Aorta (tissue), 5 donors: ENCODE measurements around the gene G6PC1. TPM values are rescaled to one million over a fixed set of nuclear protein-coding genes. Genes with fewer than 3 reads are reported as not detected.
"Not testable (repeated sequence)": the region's sequence is repeated elsewhere in the genome, so short reads cannot be mapped to it uniquely, and the experiment has no call there.

Experiments
- ATAC-seq: fragments of 200-7000 bp; cut with Tn5 transposase; one replicate; pipeline ENCODE4 v1.9.1; 2022; ENCODE audit warnings: moderate library complexity; ENCODE audit not compliant: low FRiP score
- DNase-seq, 2 donors: peaks; one replicate each; pipeline ENCODE4 v3.0.0-alpha.2; 2020
- H3K27ac ChIP-seq, 2 donors: one replicate each; pipeline ENCODE4 v1.5.1; 2013; ENCODE audit warnings: low read length in 2 of 2, mild to moderate bottlenecking in 2 of 2, moderate library complexity in 2 of 2, control low read depth in 1 of 2, inconsistent platforms in 1 of 2, low read depth in 1 of 2
- H3K27me3 ChIP-seq, 2 donors: one replicate each; pipeline ENCODE4 v1.6.1; 2013; ENCODE audit warnings: control low read depth in 1 of 2, low read length in 1 of 2, mild to moderate bottlenecking in 1 of 2, moderate library complexity in 1 of 2; ENCODE audit not compliant: insufficient read depth in 2 of 2, control insufficient read depth in 1 of 2
- H3K36me3 ChIP-seq, 2 donors: one replicate each; pipeline ENCODE4 v1.6.1; 2013; ENCODE audit warnings: control low read depth in 1 of 2, low read length in 1 of 2, mild to moderate bottlenecking in 1 of 2; ENCODE audit not compliant: insufficient read depth in 2 of 2, control insufficient read depth in 1 of 2
- H3K4me1 ChIP-seq, 2 donors: one replicate each; pipeline ENCODE4 v1.6.1; 2013; ENCODE audit warnings: low read length in 2 of 2, control low read depth in 1 of 2, mild to moderate bottlenecking in 1 of 2, moderate library complexity in 1 of 2; ENCODE audit not compliant: insufficient read depth in 2 of 2, control insufficient read depth in 1 of 2
- H3K4me3 ChIP-seq, 2 donors: one replicate each; pipeline ENCODE4 v1.5.1; 2013; ENCODE audit warnings: low read length in 2 of 2, control low read depth in 1 of 2, mild to moderate bottlenecking in 1 of 2
- H3K9me3 ChIP-seq: one replicate; pipeline ENCODE4 v1.6.1; 2013; ENCODE audit warnings: mild to moderate bottlenecking, low read length; ENCODE audit not compliant: control insufficient read depth
- WGBS, 2 donors: extraction: QIAGEN DNeasy Blood & Tissue Kit; methylation state at CpG; one replicate each; pipeline ENCODE4 v1.1.7; 2013; 5-methylcytosine and 5-hydroxymethylcytosine counted together
- intact Hi-C, 2 donors: fragments of 100-400 bp; cut with DNase I; formaldehyde crosslinking; loops; one replicate each; pipeline versions ENCODE4 v1.14.2 to v1.15.0; 2022
- polyA plus RNA-seq, 2 donors: library from polyadenylated mRNA; stranded (reverse); fragments of 200-250 nt; gene quantifications; one replicate each; pipeline ENCODE4 v1.2.3, GENCODE V29; 2013
- total RNA-seq, 2 donors: library from RNA; stranded (reverse); fragmentation: NEBNext Ultra II Directional; extraction: Animal tissue kit (Norgen Biotek cat#: 25700); gene quantifications; one replicate each; pipeline ENCODE4 v1.2.1, GENCODE V29; 2021
- donor health status: healthy with polysubstance abuse.
- donor health status: Bipolar disorder and iron deficiency.
- donor health status: DM: no; HTN: no; CAD: no.
- donor health status: DM: no; HTN: no; CAD: no.
- donor health status: DM: yes; HTN: yes; CAD: no.

The G6PC1 gene
- total and polyA plus RNA-seq, 4 donors, result 3.0 TPM; not detected in 3

- 50 to 51% methylated on average over 6 of the region's 6 CpGs for WGBS, 2 donors
Measured at GRCh38 chr17:42879596-42879985, 21.0 kb upstream of the G6PC1 start.

DNA sequence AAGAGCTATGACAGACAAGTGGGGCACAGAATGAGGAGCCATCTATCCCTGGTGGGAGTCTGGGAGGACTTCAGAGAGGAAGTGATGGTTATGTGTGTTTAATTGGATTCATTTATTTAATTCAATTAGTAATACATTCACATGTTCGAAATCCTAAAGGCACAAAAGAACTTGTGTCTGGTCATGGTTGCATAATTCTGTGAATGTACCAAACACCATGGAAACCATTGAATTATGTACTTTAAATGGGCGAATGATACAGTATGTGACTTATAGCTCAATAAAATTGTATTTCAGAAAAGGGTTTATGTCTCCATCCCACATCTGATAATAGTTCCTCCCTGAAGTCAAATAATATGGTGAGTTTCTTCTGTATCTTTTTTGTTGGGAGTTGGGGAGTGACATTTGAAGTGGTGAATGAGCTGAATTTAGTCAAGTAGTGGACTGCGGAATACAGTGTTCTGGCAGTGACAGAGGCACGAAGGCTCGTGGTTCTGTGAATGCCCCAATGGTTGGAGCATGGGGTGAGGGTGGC is 19.8 kb upstream of the G6PC1 start:
- Histone ChIP-seq H3K27ac (no peak overlapping the region), H3K9me3 (no peaks in the 10 kb centered on the region), H3K36me3 (no peaks in the 10 kb centered on the region), H3K27me3 (no peaks in the 10 kb centered on the region), H3K4me1 (no peaks in the 10 kb centered on the region), H3K4me3 (no peak overlapping the region)
- ATAC-seq (no peak), DNase-seq (no peak)
- intact Hi-C loops, result no loop called here
- 82 to 86% methylated on average over 5 of the region's 5 CpGs for WGBS, 2 donors

More at GRCh38 chr17:42879596-42879985, 21.0 kb upstream of the G6PC1 start:
- Histone ChIP-seq H3K36me3 (no peaks in the 10 kb centered on the region), H3K27ac (no peak overlapping the region), H3K4me3 (no peak overlapping the region), H3K27me3 (no peaks in the 10 kb centered on the region), H3K9me3 (no peaks in the 10 kb centered on the region), H3K4me1 (no peaks in the 10 kb centered on the region)
- DNase-seq (no peak), ATAC-seq (no peak)
- intact Hi-C loops, result no loop called here

GRCh38 chr17:42881706-42882105 is 18.9 kb upstream of the G6PC1 start:
- DNase-seq, H3K27me3 ChIP-seq, H3K4me1 ChIP-seq, ATAC-seq, H3K36me3 ChIP-seq, intact Hi-C loops, H3K9me3 ChIP-seq, H3K4me3 ChIP-seq, H3K27ac ChIP-seq: not testable (repeated sequence)
- 94 to 96% methylated on average over 6 of the region's 6 CpGs for WGBS, 2 donors

DNA sequence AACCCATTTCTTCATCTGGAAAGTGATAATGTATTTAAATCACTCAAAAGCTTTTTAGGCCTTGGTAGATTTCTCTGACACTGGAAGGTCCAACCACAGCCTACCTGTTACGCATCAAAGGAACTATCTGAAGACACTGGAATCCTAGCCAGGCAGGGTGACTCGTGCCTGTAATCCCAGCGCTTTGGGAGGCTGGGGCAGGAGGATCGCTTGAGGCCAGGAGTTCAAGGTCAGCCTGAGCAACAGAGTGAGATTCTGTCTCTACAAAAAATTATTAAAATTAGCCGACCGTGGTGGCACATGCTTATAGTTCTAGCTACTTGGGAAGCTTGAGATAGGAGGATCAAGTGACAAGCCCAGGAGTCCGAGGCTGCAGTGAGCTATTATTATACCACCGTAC is 18.4 kb upstream of the G6PC1 start:
- Histone ChIP-seq H3K27me3 (no peaks in the 10 kb centered on the region), H3K4me1 (no peaks in the 10 kb centered on the region), H3K36me3 (no peaks in the 10 kb centered on the region), H3K9me3 (no peaks in the 10 kb centered on the region), H3K4me3 (no peak overlapping the region), H3K27ac (no peak overlapping the region)
- DNase-seq, result no peak
- WGBS, 2 donors, result 91 to 92% methylated on average over 8 of the region's 8 CpGs
- intact Hi-C loops, result no loop called here
- ATAC-seq, result no peak

GRCh38 chr17:42883802-42884558 is 16.6 kb upstream of the G6PC1 start:
- 88 to 90% methylated on average over 7 of the region's 7 CpGs for WGBS, 2 donors
- DNase-seq (no peak), ATAC-seq (no peak)
- H3K9me3 ChIP-seq, result no peaks in the 10 kb centered on the region
- H3K27ac ChIP-seq, result no peak overlapping the region
- no peak overlapping the region for H3K4me3 ChIP-seq
- no peaks in the 10 kb centered on the region for H3K36me3 ChIP-seq
- no peaks in the 10 kb centered on the region for H3K27me3 ChIP-seq
- H3K4me1 ChIP-seq, result no peaks in the 10 kb centered on the region
- intact Hi-C loops, result no loop called here

DNA sequence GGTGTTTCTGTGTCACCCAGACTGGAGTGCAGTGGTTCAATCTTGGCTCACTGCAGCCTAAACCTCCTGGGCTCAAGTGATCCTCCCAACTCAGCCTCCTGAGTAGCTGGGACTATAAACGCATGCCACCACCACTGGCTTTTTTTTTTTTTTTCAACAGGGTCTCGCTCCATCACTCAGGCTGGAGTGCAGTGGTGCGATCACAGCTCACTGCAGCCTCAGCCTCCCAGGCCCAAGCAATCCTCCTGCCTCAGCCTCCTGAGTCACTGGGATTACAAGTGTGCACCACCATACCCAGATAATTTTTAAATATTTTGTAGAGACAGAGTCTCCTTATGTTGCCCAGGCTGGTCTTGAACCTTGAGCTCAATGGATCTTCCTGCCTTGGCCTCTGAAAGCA is 14.8 kb upstream of the G6PC1 start:
- WGBS, 2 donors, result 94 to 96% methylated on average over 3 of the region's 3 CpGs
- H3K4me3 ChIP-seq, H3K27me3 ChIP-seq, H3K27ac ChIP-seq, intact Hi-C loops, ATAC-seq, H3K36me3 ChIP-seq, H3K4me1 ChIP-seq, DNase-seq, H3K9me3 ChIP-seq: not testable (repeated sequence)

GRCh38 chr17:42886283-42887176 is 14.1 kb upstream of the G6PC1 start:
- no peaks in the 10 kb centered on the region for H3K27me3 ChIP-seq
- no peaks in the 10 kb centered on the region for H3K36me3 ChIP-seq
- ATAC-seq, result no peak
- H3K4me1 ChIP-seq, result no peaks in the 10 kb centered on the region
- WGBS, 2 donors, result 72 to 75% methylated on average over 15 of the region's 15 CpGs
- H3K9me3 ChIP-seq, result no peaks in the 10 kb centered on the region
- intact Hi-C loops, result no loop called here
- no peak overlapping the region for H3K27ac ChIP-seq
- no peak for DNase-seq
- no peak overlapping the region for H3K4me3 ChIP-seq

- peaks cover 0 to 1% of the 10 kb centered on the region in 2 donors for H3K4me1 ChIP-seq
- H3K27me3 ChIP-seq, result no peaks in the 10 kb centered on the region
- intact Hi-C loops, result no loop called here
- H3K36me3 ChIP-seq, result no peaks in the 10 kb centered on the region
- H3K4me3 ChIP-seq, result no peak overlapping the region
- ATAC-seq, result no peak
- H3K27ac ChIP-seq, result no peak overlapping the region
- no peaks in the 10 kb centered on the region for H3K9me3 ChIP-seq
- 93% methylated on average over 7 of the region's 7 CpGs for WGBS, 2 donors
- DNase-seq, result no peak
Measured at GRCh38 chr17:42889809-42890208, 10.8 kb upstream of the G6PC1 start.
